K562 (cell line): ENCODE data around the gene PHETA1.
A peak's percentile ranks its signal among the peaks of the same experiment; 100 is the strongest.

Experiments
- EZH2 ChIP-seq: IDR thresholded peaks from 2 replicates; pipeline ENCODE4 v1.6.1; 2012; ENCODE audit warnings: low read depth, mild to moderate bottlenecking, inconsistent platforms, low read length, borderline replicate concordance
- JUNB ChIP-seq: fragments of 450-650 bp; formaldehyde crosslinking; conservative IDR thresholded peaks from 2 replicates; pipeline ENCODE4 v1.4.0; 2020; ENCODE audit warnings: mild to moderate bottlenecking
- MAZ ChIP-seq, 2 experiments: fragments of 450-650 bp in 1 of 2; sonication (generic) in 1 of 2; formaldehyde crosslinking; IDR thresholded peaks in 1 of 2; conservative IDR thresholded peaks in 1 of 2; 2 replicates each; pipeline versions ENCODE4 v1.4.0 to v1.5.0; 2020; ENCODE audit warnings: mild to moderate bottlenecking in 1 of 2, missing genetic modification reagents in 1 of 2
- TSHZ1 ChIP-seq: fragments of 250-450 bp; sonication (Bioruptor Pico); IDR thresholded peaks from 2 replicates; pipeline ENCODE4 v1.4.0; 2020; ENCODE audit warnings: mild to moderate bottlenecking, moderate library complexity
- ZFP30 ChIP-seq: fragments of 250-450 bp; sonication (Bioruptor Pico); IDR thresholded peaks from 2 replicates; pipeline ENCODE4 v1.8.0; 2022; ENCODE audit warnings: moderate library complexity, mild to moderate bottlenecking, inconsistent platforms, borderline replicate concordance
- ZKSCAN8 ChIP-seq: fragments of 200-800 bp; sonication (Bioruptor generic); IDR thresholded peaks from 2 replicates; pipeline ENCODE4 v1.6.1; 2016; ENCODE audit warnings: missing genetic modification characterization, missing compliant biosample characterization
- ZNF121 ChIP-seq: sonication (generic); formaldehyde crosslinking; conservative IDR thresholded peaks from 2 replicates; pipeline ENCODE4 v1.8.0; 2022; ENCODE audit warnings: missing genetic modification reagents
- ZNF140 ChIP-seq: fragments of 250-450 bp; sonication (Bioruptor Pico); IDR thresholded peaks from 2 replicates; pipeline ENCODE4 v1.8.0; 2021; ENCODE audit warnings: moderate library complexity, mild to moderate bottlenecking, inconsistent platforms
- ZNF263 ChIP-seq: sonication (generic); formaldehyde crosslinking; IDR thresholded peaks from 2 replicates; pipeline ENCODE4 v1.8.0; 2022; ENCODE audit warnings: mild to moderate bottlenecking, missing genetic modification reagents, borderline replicate concordance
- ZNF431 ChIP-seq: sonication (generic); formaldehyde crosslinking; IDR thresholded peaks from 2 replicates; pipeline ENCODE4 v1.8.0; 2022; ENCODE audit warnings: mild to moderate bottlenecking, missing genetic modification reagents
- ZNF561 ChIP-seq: fragments of 450-650 bp; formaldehyde crosslinking; conservative IDR thresholded peaks from 2 replicates; pipeline ENCODE4 v1.4.0; 2020; ENCODE audit warnings: mild to moderate bottlenecking, moderate library complexity
- TF ChIP-seq, protein P1 (sequence below), 3 experiments: IDR thresholded peaks in 2 of 3; conservative IDR thresholded peaks in 1 of 3; 2 replicates each; pipeline ENCODE4 v1.5.1; 2011 to 2012; ENCODE audit warnings: low read length in 3 of 3, mild to moderate bottlenecking in 3 of 3, control low read depth in 2 of 3, improper control_type of control experiment in 1 of 3, inconsistent platforms in 1 of 3, low read depth in 1 of 3, mixed read lengths in 1 of 3, moderate library complexity in 1 of 3; ENCODE audit not compliant: insufficient read depth in 2 of 3
- TF ChIP-seq, protein P2 (sequence below), 2 experiments: fragments of 450-650 bp; formaldehyde crosslinking in 1 of 2; IDR thresholded peaks; 2 replicates each; pipeline versions ENCODE4 v1.4.0 to v1.6.1; 2014 to 2020; ENCODE audit warnings: mild to moderate bottlenecking in 2 of 2, borderline replicate concordance in 1 of 2, low read depth in 1 of 2

DNA sequence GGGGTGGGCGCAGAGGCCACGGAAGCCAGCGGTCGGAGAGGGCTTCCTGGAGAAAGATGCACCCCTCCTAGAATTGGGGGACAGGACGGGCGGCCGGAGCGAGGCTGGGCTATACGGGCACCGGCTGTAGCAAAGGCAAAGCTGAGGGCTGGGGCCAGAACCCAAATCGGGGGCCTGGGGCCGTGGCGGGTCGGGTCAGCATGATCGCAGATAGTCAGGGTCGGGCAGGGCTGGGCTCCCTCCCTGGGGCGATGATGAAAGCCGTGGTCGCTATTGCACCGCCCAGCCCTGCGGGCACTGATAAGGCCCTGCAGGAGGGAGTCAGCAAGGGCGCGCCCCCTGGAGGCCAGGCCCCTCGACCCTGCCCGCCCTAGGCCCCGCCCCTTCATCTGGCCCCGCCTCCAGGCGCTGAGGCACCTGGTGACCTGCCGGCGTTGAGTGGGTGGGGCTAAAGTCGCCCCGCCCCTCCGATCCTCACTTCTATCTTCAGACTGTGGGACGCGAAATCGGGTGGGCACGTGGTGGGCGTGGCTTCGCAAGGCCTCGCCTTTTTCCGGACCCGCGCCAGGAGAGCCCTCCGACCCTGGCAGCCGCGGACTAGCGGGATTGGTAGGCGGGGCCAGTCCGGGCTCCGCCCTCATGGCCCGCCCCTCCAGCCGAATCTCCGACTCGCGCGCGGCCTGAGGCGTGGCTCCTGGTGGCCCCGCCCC is 36.4 kb upstream of the PHETA1 start:
- TF ChIP-seq, protein P1, sequence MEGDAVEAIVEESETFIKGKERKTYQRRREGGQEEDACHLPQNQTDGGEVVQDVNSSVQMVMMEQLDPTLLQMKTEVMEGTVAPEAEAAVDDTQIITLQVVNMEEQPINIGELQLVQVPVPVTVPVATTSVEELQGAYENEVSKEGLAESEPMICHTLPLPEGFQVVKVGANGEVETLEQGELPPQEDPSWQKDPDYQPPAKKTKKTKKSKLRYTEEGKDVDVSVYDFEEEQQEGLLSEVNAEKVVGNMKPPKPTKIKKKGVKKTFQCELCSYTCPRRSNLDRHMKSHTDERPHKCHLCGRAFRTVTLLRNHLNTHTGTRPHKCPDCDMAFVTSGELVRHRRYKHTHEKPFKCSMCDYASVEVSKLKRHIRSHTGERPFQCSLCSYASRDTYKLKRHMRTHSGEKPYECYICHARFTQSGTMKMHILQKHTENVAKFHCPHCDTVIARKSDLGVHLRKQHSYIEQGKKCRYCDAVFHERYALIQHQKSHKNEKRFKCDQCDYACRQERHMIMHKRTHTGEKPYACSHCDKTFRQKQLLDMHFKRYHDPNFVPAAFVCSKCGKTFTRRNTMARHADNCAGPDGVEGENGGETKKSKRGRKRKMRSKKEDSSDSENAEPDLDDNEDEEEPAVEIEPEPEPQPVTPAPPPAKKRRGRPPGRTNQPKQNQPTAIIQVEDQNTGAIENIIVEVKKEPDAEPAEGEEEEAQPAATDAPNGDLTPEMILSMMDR (IDR thresholded peaks at IDR 0.05 in 2 of 3, conservative IDR thresholded peaks at IDR 0.05 in 1 of 3; ENCODE audit: insufficient read depth in 2 of 3, low read depth in 1 of 3, low read length in 3 of 3) = peak; percentile 75 to 76 (median 75)
- TF ChIP-seq ZKSCAN8 (CRISPR knock-in tag) (no peak), MAZ (CRISPR knock-in tag; conservative IDR thresholded peaks at IDR 0.05 in 1 of 2, IDR thresholded peaks at IDR 0.05 in 1 of 2) (peak; percentile 94 to 97), JUNB (CRISPR knock-in tag) (no peak), EZH2 (no peak), ZNF561 (CRISPR knock-in tag) (no peak), ZNF431 (CRISPR knock-in tag) (no peak), TSHZ1 (CRISPR knock-in tag) (0 out of 2 replicates have a peak, but pooled peaks have one; percentile 34), ZFP30 (CRISPR knock-in tag) (no peak), ZNF263 (no peak), ZNF140 (CRISPR knock-in tag) (no peak), ZNF121 (CRISPR knock-in tag) (no peak)
- TF ChIP-seq, protein P2, sequence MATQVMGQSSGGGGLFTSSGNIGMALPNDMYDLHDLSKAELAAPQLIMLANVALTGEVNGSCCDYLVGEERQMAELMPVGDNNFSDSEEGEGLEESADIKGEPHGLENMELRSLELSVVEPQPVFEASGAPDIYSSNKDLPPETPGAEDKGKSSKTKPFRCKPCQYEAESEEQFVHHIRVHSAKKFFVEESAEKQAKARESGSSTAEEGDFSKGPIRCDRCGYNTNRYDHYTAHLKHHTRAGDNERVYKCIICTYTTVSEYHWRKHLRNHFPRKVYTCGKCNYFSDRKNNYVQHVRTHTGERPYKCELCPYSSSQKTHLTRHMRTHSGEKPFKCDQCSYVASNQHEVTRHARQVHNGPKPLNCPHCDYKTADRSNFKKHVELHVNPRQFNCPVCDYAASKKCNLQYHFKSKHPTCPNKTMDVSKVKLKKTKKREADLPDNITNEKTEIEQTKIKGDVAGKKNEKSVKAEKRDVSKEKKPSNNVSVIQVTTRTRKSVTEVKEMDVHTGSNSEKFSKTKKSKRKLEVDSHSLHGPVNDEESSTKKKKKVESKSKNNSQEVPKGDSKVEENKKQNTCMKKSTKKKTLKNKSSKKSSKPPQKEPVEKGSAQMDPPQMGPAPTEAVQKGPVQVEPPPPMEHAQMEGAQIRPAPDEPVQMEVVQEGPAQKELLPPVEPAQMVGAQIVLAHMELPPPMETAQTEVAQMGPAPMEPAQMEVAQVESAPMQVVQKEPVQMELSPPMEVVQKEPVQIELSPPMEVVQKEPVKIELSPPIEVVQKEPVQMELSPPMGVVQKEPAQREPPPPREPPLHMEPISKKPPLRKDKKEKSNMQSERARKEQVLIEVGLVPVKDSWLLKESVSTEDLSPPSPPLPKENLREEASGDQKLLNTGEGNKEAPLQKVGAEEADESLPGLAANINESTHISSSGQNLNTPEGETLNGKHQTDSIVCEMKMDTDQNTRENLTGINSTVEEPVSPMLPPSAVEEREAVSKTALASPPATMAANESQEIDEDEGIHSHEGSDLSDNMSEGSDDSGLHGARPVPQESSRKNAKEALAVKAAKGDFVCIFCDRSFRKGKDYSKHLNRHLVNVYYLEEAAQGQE (IDR thresholded peaks at IDR 0.05; ENCODE audit: borderline replicate concordance) = peak; percentile 81
- TF ChIP-seq, protein P2 (CRISPR knock-in tag; IDR thresholded peaks at IDR 0.05; ENCODE audit: low read depth) = peak; percentile 67; the same call in 1 of the 2 replicates
